ENCODE data around the gene ARID4B. TPM values are rescaled to one million over a fixed set of nuclear protein-coding genes. Genes with fewer than 3 reads are reported as not detected.
A peak's percentile ranks its signal among the peaks of the same experiment; 100 is the strongest.

Gene ARID4B
- total RNA-seq, 1 experiment from 2014 or later, result 34.2 TPM

GRCh38 chr1:235238558-235238957 is 89.4 kb downstream of the ARID4B start:
- TF ChIP-seq CTCF (IDR thresholded peaks at IDR 0.05; ENCODE audit: insufficient read depth in 1 of 2, low read depth in 1 of 2, low read length in 1 of 2, severe bottlenecking in 1 of 2, unreplicated experiment in 1 of 2), result no peak
- Histone ChIP-seq H3K36me3 (ENCODE audit: control insufficient read depth, insufficient read depth, low read length) (no peaks in the 10 kb centered on the region), H3K27me3 (replicated peaks; ENCODE audit: control insufficient read depth, insufficient read depth, low read length) (no peaks in the 10 kb centered on the region), H3K9me3 (no peaks in the 10 kb centered on the region), H3K4me3 (ENCODE audit: low read depth, low read length) (no peak overlapping the region), H3K4me1 (peaks cover 5% of the 10 kb centered on the region)
- ChIA-PET CTCF (no interaction called here), POLR2A (no interaction called here)
- intact Hi-C loops (cut with micrococcal nuclease; ENCODE audit: unreplicated experiment), result no loop called here
- Mint-ChIP-seq H3K36me3 (ENCODE audit: insufficient read depth, unreplicated experiment) (peaks cover 41% of the 10 kb centered on the region), H3K4me1 (ENCODE audit: low read depth, unreplicated experiment) (peaks cover 14% of the 10 kb centered on the region), H3K27me3 (ENCODE audit: insufficient read depth, unreplicated experiment) (no peaks in the 10 kb centered on the region), H3K27ac (ENCODE audit: unreplicated experiment) (peak overlapping the region; percentile 72), H3K4me3 (ENCODE audit: unreplicated experiment) (no peak overlapping the region), H3K9me3 (ENCODE audit: unreplicated experiment) (no peaks in the 10 kb centered on the region)
- BruUV-seq (replicated peaks), result no TSS peak
- DNase-seq, result no peak

GRCh38 chr1:235236128-235236527 is 91.9 kb downstream of the ARID4B start:
- CTCF ChIA-PET, result no interaction called here
- Mint-ChIP-seq H3K4me3 (ENCODE audit: unreplicated experiment) (no peak overlapping the region), H3K36me3 (ENCODE audit: insufficient read depth, unreplicated experiment) (peaks cover 48% of the 10 kb centered on the region), H3K4me1 (ENCODE audit: low read depth, unreplicated experiment) (peaks cover 14% of the 10 kb centered on the region), H3K27ac (ENCODE audit: unreplicated experiment) (no peak overlapping the region), H3K9me3 (ENCODE audit: unreplicated experiment) (no peaks in the 10 kb centered on the region), H3K27me3 (ENCODE audit: insufficient read depth, unreplicated experiment) (no peaks in the 10 kb centered on the region)
- H3K9me3 ChIP-seq, result no peaks in the 10 kb centered on the region
- intact Hi-C loops (cut with micrococcal nuclease; ENCODE audit: unreplicated experiment), result no loop called here
- H3K36me3 ChIP-seq (ENCODE audit: control insufficient read depth, insufficient read depth, low read length), result no peaks in the 10 kb centered on the region; the same call in 1 of the 2 replicates
- DNase-seq, result no peak
- no peak overlapping the region for H3K4me3 ChIP-seq (ENCODE audit: low read depth, low read length)
- no peaks in the 10 kb centered on the region for H3K27me3 ChIP-seq (replicated peaks; ENCODE audit: control insufficient read depth, insufficient read depth, low read length)
- POLR2A ChIA-PET, result interaction anchor here (0.6 kb wide), 1 partner anchor 77 kb away, joined by 4 read pairs; no protein-coding TSS in a partner anchor
- no peak for TF ChIP-seq CTCF (IDR thresholded peaks at IDR 0.05; ENCODE audit: insufficient read depth in 1 of 2, low read depth in 1 of 2, low read length in 1 of 2, severe bottlenecking in 1 of 2, unreplicated experiment in 1 of 2)
- no TSS peak for BruUV-seq (replicated peaks)
- H3K4me1 ChIP-seq, result peaks cover 5% of the 10 kb centered on the region

- no TSS peak for BruUV-seq (replicated peaks)
- Mint-ChIP-seq H3K9me3 (ENCODE audit: unreplicated experiment) (no peaks in the 10 kb centered on the region), H3K4me3 (ENCODE audit: unreplicated experiment) (no peak overlapping the region), H3K36me3 (ENCODE audit: insufficient read depth, unreplicated experiment) (peaks cover 48% of the 10 kb centered on the region), H3K4me1 (ENCODE audit: low read depth, unreplicated experiment) (no peaks in the 10 kb centered on the region), H3K27me3 (ENCODE audit: insufficient read depth, unreplicated experiment) (no peaks in the 10 kb centered on the region), H3K27ac (ENCODE audit: unreplicated experiment) (no peak overlapping the region)
- Histone ChIP-seq H3K36me3 (ENCODE audit: control insufficient read depth, insufficient read depth, low read length) (no peaks in the 10 kb centered on the region; the same call in 1 of the 2 replicates), H3K9me3 (0 out of 2 replicates have a peak, but pooled peaks cover 4% of the 10 kb centered on the region), H3K4me3 (ENCODE audit: low read depth, low read length) (no peak overlapping the region), H3K27me3 (replicated peaks; ENCODE audit: control insufficient read depth, insufficient read depth, low read length) (no peaks in the 10 kb centered on the region), H3K4me1 (no peaks in the 10 kb centered on the region)
- no peak for DNase-seq
- POLR2A ChIA-PET, result no interaction called here
- CTCF ChIA-PET, result no interaction called here
- TF ChIP-seq CTCF (IDR thresholded peaks at IDR 0.05; ENCODE audit: insufficient read depth in 1 of 2, low read depth in 1 of 2, low read length in 1 of 2, severe bottlenecking in 1 of 2, unreplicated experiment in 1 of 2), result no peak
- intact Hi-C loops (cut with micrococcal nuclease; ENCODE audit: unreplicated experiment), result no loop called here
These were observed 98.1 kb downstream of the ARID4B start for GRCh38 chr1:235229868-235230267.
